ENCODE measurements around the gene TREM2.

DNA sequence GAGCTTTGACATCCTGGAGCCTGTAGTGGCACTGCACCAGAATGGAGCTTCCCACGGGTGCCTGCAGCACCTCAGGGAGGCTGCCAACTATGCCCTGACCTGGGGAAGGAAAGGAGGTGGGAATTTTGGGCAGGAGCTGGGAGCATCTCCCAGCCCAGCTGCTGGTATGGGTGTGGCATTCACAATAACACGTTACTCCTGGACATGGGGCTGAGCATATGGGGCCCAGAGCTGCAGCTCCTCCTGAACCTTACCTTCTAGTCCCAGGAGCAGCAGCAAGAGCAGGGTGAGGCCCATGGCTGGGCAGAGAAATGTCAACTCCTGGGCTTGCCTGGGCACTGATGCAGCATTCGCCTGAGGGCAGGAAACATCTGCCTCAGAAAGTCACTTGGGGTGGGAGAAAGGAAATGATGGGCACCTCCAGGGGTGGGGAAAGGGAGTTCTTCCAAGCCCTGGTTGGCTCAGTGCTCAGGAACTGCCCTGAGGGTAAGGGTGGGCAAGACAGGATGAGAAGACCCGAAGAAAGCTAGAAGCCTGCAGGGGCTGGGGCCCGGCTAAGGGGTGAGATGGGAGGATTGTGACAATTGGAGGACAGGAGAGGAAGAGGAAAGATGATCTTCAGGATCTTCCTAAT, 8.8 kb downstream of the TREM2 start, which contains the start of gene TREML1:
- no peak for TF ChIP-seq POLR2A (IDR thresholded peaks at IDR 0.05; ENCODE audit: low read depth, low read length)
- TF ChIP-seq, protein P1, sequence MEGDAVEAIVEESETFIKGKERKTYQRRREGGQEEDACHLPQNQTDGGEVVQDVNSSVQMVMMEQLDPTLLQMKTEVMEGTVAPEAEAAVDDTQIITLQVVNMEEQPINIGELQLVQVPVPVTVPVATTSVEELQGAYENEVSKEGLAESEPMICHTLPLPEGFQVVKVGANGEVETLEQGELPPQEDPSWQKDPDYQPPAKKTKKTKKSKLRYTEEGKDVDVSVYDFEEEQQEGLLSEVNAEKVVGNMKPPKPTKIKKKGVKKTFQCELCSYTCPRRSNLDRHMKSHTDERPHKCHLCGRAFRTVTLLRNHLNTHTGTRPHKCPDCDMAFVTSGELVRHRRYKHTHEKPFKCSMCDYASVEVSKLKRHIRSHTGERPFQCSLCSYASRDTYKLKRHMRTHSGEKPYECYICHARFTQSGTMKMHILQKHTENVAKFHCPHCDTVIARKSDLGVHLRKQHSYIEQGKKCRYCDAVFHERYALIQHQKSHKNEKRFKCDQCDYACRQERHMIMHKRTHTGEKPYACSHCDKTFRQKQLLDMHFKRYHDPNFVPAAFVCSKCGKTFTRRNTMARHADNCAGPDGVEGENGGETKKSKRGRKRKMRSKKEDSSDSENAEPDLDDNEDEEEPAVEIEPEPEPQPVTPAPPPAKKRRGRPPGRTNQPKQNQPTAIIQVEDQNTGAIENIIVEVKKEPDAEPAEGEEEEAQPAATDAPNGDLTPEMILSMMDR (IDR thresholded peaks at IDR 0.05 in 2 of 3, conservative IDR thresholded peaks at IDR 0.05 in 1 of 3; ENCODE audit: control insufficient read depth in 2 of 3, extremely low read depth in 1 of 3, insufficient read depth in 1 of 3, low read depth in 3 of 3, low read length in 3 of 3) = no peak
- TF ChIP-seq, protein P2, sequence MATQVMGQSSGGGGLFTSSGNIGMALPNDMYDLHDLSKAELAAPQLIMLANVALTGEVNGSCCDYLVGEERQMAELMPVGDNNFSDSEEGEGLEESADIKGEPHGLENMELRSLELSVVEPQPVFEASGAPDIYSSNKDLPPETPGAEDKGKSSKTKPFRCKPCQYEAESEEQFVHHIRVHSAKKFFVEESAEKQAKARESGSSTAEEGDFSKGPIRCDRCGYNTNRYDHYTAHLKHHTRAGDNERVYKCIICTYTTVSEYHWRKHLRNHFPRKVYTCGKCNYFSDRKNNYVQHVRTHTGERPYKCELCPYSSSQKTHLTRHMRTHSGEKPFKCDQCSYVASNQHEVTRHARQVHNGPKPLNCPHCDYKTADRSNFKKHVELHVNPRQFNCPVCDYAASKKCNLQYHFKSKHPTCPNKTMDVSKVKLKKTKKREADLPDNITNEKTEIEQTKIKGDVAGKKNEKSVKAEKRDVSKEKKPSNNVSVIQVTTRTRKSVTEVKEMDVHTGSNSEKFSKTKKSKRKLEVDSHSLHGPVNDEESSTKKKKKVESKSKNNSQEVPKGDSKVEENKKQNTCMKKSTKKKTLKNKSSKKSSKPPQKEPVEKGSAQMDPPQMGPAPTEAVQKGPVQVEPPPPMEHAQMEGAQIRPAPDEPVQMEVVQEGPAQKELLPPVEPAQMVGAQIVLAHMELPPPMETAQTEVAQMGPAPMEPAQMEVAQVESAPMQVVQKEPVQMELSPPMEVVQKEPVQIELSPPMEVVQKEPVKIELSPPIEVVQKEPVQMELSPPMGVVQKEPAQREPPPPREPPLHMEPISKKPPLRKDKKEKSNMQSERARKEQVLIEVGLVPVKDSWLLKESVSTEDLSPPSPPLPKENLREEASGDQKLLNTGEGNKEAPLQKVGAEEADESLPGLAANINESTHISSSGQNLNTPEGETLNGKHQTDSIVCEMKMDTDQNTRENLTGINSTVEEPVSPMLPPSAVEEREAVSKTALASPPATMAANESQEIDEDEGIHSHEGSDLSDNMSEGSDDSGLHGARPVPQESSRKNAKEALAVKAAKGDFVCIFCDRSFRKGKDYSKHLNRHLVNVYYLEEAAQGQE (IDR thresholded peaks at IDR 0.05; ENCODE audit: low read depth, low read length) = no peak
- TF ChIP-seq HDGF (IDR thresholded peaks at IDR 0.05) = no peak
- TF ChIP-seq ZNF207 (IDR thresholded peaks at IDR 0.05; ENCODE audit: borderline replicate concordance) = no peak
- no peak for TF ChIP-seq BHLHE40 (IDR thresholded peaks at IDR 0.05; ENCODE audit: borderline replicate concordance in 1 of 2, low read depth in 2 of 2, low read length in 1 of 2)
- no peak for TF ChIP-seq ESRRA (IDR thresholded peaks at IDR 0.05; ENCODE audit: low read length)
- no peak for TF ChIP-seq SP1 (IDR thresholded peaks at IDR 0.05; ENCODE audit: low read depth, low read length)
- no peak for TF ChIP-seq TCF12 (IDR thresholded peaks at IDR 0.05; ENCODE audit: low read depth, low read length)
- no peak for TF ChIP-seq BACH1 (IDR thresholded peaks at IDR 0.05; ENCODE audit: borderline replicate concordance)
- TF ChIP-seq EP300 (IDR thresholded peaks at IDR 0.05; ENCODE audit: borderline replicate concordance in 1 of 2, control insufficient read depth in 1 of 2, low read depth in 2 of 2, low read length in 2 of 2) = no peak
